GM11168 (cell line): Measurements from ENCODE around the gene PBLD.
"Not testable (repeated sequence)": the region's sequence is repeated elsewhere in the genome, so short reads cannot be mapped to it uniquely, and the experiment has no call there.

ENCODE experiments used
- in situ Hi-C: fragments of 300-500 bp; cut with MboI; formaldehyde crosslinking; loops from one replicate; pipeline ENCODE4 v1.12.0; 2022; ENCODE audit warnings: low sequenced_read_pairs; ENCODE audit not compliant: unreplicated experiment

Gene PBLD

DNA sequence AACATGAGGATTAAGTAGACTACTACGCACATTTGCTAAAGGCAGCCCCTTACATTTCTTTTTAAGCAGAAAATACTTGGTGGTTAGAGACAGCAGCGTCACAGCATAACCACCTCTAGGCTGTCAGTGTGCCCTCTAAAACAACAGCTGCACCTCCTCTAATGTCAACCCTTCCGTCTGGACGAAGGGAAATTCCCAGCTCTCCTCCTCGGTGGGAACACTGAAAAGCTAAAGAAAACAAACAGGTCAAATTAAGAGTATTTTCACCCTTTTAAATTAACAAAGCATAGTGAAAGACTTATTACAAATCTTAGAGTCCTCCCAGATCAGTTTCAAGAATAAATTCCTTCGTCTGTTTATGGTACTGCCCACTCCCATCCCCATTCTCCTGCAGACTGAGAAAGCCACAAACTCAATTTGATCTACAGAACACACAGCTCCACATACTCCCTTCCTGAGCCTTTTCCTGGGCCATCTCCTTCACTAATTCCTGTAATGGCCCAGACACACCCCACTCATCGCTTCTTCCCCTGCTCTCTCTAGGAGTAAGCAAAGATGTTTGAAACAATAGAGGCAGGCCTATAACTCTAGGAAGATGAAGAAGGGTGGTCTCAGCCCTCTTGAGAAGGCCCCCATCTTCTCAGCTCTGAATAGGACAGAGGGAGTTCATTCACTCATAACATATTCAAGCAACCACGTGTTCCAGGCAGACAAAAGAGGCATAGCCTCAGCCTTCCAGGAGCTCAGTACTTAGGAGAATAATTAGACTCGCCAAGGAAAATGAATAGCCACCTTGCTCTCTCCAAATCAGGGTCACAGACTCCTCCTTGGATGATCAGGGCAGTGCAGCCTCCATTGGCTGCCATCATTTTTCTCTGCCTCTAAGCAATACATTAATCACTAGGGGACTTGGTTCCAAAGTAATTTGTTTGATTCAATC, 48.4 kb downstream of the PBLD start:
- in situ Hi-C loops: no loop called here

DNA sequence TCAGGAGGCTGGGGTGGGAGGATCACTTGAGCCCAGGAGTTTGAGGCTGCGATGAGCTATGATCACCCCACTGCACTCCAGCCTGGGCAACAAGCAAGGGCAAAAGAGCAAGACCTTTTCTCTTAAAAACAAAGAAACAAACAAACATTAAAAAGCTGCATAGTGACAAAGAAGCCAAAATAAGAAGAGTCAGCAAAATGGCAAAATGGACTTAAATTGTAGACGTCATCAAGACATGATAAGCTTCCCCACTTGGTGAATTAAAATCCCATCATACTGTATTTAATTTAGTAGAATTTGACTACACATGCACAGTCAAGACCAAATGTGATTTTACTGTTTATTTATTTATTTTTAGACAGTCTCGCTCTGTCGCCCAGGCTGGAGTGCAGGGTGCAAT, 52.0 kb downstream of the PBLD start:
- in situ Hi-C loops: no loop called here

DNA sequence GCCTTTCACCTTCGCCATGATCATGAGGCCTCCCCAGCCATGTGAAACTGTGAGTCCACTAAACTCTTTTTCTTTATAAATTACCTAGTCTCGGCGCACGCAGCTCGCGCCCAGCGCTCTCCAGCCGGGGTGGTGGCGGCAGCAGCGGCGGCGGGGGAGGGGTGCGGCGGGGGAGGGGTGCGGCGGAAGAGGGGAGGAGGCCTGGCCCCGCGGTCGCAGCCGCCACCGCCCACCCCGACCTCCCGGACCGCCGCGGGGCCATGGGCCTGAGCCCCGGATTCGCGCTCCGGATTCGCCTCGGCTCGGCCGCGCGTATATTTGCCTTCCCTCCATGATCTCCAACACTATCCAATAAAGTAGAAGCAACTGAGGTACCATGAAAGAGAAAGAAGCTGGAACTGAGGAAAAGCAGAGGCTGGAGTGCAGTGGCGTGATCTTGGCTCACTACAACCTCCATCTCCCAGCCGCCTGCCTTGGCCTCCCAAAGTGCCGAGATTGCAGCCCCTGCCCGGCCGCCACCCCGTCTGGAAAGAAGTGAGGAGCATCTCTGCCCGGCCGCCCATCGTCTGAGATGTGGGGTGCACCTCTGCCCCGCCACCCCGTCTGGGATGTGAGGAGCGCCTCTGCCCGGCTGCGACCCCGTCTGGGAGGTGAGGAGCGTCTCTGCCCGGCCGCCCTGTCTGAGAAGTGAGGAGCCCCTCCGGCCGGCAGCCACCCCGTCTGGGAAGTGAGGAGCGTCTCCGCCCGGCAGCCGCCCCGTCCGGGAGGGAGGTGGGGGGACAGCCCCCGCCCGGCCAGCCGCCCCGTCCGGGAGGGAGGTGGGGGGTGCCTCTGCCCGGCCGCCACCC, 53.6 kb downstream of the PBLD start:
- in situ Hi-C loops: not testable (repeated sequence)

DNA sequence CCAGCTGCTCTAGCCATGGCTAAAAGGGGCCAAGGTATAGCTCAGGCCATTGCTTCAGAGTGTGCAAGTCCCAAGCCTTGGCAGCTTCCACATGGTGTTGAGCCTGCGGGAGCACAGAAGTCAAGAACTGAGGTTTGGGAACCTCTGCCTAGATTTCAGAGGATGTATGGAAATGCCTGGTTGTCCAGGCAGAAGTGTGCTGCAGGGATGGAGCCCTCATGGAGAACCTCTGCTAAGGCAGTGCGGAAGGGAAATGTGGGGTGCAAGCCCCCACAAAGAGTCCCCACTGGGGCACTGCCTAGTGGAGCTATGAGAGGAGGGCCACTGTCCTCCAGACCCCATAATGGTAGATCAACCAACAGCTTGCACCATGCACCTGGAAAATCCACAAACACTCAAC, 54.9 kb downstream of the PBLD start:
- in situ Hi-C loops: not testable (repeated sequence)

DNA sequence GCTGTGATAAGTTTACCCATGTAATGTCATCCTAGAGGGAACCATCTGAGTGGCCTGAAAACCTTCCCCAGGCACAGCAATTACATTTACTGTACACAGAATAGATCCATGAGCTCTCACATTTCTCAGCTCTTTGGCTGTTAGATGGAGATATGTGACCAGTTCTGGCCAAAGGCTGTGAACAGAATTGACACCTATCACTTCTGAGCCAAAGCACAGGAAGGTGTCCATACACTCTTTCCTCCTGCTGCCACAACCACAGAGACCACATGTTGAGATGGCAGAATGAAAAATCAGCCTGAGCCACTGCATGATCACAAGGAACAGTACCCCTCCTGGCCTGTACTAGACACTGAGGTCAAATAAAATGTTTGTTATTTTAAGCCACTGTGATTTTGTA, 56.5 kb downstream of the PBLD start:
- in situ Hi-C loops: no loop called here

DNA sequence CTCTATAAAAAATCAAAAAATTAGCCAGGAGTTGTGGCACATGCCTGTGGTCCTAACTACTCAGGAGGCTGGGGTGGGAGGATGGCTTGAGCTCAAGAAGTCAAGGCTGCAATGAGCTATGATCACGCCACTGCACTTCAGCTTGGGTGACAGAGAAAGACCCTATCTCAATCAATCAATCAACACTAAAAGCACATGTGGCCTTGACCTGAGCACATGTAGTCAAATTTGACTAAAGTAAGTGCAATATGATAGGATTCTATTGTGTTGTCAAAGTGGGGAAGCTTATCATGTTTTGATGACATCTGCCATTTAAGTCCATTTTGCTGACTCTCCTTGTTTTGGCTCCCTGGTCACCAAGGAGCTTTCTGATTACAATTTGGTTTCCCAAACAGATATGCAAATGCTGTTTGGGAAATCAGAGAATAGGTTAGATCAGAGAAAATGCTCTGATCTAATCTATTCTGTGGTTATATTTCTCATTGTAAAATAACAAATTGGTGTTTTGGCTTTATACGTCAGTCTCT, 57.1 kb downstream of the PBLD start:
- in situ Hi-C loops: no loop called here

DNA sequence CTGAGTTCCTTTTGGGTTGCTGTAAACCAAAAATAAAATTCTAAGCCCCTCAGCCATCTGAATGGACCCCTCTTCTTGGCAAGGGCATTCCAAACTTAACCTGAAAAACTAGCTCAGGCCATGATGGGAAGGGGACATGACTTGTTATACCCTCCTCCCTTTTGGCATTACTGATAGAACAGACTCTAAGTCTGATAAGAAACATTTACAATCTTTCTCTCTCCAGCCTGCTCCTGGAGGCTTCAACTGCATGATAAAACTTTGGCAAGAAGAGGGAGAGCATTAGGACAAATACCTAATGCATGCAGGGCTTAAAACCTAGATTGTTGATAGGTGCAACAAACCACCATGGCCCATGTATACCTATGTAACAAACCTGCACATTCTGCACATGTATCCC, 59.9 kb downstream of the PBLD start:
- in situ Hi-C loops: no loop called here

DNA sequence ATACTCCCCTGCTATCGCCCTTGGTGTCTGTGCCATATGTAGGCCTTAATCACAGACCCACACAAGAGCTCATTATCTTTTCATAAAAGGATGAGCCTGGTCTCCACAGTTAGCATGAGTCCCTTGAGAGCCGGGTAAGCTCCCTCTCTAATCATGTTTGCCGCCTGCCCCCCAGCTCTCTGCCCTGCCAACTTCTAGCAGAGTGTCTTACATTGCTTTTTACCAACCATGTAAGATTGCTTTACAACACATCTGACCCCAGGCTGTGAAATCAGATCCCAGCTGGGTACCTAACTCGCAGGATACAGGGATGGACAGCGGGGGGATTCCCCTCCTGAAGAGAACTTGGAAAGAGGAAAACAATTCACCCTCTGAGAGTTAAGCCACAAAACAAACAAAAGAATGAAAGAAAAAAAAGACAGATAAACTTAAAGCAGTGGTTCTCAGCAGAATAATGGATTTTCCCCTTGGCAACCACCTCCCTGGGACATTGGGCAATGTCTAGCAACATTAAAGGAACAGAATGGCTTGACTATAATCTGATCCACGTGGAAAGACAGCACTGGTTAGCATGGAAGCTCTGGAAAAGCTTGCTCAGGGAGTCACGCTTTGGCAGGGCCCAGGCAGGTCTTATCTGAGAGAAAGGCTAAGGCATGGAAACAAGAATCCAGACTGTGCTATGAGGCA, 61.4 kb downstream of the PBLD start:
- in situ Hi-C loops: no loop called here

DNA sequence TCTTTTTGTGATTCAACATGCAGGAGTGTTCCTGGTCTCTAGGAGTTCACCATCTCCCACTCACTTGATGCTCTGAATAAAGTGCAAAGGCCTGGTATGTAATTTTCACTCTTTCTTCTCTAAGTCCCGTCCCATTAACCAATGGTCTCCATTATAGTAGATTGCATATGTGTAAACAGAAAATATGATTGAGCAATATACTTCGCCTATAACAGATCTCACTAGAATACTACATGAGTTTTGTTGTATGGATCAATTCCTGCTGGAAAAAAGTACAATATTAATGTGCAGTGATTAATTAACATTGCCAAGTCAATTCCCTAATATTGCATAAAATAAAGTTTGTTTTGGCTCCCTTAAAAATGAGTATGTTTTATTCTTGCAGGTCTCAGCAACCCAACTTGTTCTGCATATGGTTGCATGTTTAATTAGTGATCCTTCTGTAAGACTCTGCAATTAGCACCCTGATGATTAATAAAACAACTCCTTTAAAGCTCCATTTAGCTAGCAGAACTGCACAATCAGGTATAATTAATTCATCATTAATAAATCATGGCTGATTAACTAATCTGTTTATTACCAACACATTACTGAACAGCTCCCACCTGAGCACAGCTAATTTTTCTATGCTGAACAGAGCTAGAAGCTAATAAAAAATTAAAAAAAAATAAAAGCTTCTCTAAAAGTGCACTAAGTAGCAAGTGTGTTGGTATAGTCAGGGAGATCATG, 63.0 kb downstream of the PBLD start:
- in situ Hi-C loops: no loop called here

DNA sequence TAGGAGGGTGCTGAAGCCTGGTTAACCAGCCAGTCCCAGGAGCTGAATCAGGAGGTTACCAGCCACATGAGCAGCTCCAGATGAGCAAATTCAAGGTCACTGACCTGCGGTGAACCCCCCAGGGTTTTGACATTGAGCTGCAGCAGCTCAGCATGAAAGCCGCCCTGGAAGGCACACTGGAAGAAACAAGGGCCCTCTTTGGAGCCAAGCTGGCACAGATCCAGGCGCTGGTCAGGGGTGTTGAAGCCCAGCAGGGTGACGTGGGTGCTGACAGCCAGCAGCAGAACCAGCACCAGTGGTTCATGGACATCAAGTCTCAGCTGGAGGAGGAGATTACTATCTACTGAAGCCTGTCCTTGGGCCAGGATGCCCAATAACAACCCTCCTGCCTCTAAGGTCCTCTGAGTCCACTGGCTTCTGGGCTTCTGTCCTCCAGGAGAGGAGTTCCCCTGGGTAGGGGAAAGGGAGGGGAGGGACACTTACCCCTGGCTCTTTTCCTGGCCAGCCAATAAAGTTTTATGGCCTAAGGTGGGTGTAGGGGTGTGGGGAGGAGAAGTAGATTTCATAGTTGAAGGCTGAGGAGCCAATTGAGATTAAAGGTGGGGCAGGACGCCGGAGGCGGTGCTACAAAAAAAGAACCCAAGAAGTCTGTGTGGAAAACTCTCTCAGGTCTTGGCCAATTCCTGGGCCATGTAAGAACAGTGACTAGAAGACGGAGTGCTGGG, 71.4 kb downstream of the PBLD start:
- in situ Hi-C loops: no loop called here

DNA sequence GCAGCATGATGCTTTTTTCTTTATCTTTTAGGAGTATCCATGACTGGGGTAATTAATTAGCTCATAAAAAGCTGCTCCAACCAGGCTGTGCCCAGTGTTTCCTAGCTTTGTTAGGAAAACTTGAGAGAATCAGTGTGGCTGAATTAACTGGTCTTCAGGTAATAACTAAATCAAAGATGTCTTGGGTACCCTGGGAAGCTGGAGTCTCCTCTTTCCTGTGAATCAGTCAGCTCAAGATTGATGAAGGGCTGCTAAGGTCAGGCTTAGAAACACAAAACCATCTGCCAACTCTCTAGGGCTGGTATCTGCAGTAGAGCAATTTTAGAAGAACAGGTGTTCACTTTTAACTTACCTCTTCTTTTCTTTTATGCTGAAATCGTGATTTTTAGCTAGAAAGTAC, 79.4 kb downstream of the PBLD start:
- in situ Hi-C loops: no loop called here

DNA sequence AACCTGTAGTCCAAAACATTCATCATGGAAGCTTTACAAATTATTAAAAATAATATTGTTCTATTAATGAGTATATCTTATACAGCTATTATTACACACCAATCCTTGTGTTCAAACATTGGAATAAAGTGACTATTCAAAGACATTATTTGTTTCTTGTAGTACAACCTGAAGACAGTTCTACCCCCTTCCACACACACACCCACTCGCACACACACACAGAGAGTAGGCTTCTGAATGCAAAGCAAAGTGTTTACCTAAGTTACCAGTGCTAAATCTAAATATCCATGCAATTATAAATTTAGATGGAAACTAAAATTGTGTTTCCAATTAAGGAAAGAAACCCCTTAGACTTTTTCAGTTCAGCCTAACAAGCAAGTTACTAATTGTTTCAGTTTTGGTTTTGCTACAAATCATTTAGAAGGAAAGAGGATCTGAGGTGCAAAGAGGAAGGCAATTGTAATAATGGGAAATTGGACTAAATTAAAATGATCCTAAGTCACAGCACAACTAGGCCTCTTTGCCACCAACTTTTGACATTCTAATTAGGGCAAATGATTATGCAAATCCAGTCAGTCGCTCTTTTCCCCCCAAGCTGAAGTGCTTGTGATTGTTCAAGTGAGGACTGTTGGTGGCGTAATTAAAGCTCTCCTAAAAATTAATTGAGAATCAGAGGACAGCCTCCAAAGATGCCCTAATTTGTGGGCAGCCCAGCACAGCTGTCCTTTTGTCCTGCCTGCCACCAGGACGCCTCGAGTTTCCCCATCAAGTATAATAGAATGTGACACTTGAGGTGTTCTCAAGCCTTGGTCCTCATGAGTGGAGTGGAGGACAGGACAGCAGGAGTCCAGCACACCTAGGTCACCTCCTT, 80.9 kb downstream of the PBLD start:
- in situ Hi-C loops: no loop called here

DNA sequence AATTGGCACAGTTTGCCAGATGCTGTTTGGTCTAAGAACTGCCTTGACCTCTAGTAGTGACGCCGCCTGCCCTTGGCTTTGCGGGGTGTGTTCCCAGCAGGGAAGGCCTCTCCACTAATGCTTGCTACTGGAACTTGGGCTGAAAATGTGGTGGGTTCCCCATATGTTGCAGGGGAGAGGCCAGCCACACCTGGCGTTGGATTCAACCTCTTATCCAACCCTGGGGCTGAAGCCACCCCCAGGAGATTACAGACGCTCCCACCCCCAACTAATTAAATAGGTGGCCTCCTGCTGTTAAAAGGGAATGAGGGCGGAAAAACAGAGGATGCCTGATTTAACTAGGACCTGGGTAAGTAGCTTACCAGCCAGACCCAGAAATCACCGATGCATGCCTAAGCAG, 81.6 kb downstream of the PBLD start:
- in situ Hi-C loops: no loop called here

DNA sequence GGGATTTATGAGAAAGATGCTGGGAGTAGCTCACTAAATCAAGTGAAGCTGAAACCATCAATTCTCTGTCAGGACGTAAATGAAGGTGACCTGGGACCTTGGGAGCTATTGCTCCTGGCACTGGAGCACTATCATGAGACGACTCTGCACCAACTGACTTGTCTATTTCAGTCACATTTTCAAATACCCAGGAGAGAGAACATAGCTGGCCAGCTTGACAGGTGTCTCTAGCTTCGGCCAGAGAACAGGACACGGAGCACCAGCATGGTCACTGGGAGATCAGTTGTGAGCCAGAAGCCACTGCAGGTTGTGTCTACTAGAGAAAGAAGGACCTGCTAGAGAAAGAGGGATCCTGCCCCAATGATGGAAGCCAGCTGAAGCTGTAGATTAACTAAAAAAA, 83.4 kb downstream of the PBLD start:
- in situ Hi-C loops: no loop called here

DNA sequence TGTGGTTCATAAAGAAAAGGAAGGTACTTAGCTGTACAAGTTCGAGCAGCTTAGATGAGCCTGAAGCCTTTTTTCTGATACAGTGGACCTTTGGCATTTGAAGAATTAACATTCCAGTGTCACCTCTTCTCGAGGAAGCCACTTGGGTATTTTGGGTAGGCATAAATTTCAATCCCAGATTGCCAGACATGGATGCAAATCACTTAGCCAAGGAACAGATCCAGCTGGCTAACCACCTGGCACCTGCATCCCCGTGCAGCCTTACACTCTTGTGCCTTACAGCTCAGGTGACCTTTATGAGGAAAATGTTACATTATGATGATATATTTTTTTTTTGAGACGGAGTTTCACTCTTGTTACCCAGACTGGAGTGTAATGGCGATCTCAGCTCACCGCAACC, 84.8 kb downstream of the PBLD start:
- in situ Hi-C loops: no loop called here

DNA sequence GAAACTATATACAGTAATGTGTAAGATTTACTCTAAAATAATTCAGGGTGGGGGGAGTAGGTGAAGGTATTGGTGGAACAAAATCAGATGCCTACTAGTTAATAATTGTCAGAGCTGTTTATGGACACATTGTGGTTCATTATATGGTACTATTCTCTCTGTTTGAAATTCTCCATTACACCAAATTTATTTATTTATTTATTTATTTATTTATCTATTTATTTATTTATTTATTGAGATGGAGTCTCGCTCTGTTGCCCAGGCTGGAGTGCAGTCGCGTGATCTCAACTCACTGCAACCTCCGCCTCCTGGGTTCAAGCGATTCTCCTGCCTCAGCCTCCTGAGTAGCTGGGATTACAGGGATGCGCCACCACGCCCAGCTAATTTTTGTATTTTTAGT, 86.3 kb downstream of the PBLD start:
- in situ Hi-C loops: not testable (repeated sequence)

DNA sequence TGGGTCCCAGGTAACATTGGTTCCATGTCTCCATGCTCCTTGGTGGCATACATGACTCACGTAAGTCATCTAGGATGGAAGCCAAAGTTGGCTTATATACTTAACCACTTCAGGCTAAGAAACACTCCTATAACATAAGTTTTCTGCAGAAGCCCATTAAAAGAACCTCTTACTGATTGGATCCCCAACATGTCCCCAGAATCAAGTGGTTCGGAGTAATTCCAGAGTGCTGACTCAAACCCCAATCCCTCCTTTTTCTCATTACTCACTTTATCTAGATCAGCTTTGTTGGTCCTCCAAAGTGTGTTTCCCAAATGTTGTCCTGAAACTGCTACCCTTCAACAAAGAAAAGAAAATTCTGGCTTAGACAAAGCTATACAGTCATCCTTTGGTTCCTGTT, 90.7 kb downstream of the PBLD start:
- in situ Hi-C loops: no loop called here

DNA sequence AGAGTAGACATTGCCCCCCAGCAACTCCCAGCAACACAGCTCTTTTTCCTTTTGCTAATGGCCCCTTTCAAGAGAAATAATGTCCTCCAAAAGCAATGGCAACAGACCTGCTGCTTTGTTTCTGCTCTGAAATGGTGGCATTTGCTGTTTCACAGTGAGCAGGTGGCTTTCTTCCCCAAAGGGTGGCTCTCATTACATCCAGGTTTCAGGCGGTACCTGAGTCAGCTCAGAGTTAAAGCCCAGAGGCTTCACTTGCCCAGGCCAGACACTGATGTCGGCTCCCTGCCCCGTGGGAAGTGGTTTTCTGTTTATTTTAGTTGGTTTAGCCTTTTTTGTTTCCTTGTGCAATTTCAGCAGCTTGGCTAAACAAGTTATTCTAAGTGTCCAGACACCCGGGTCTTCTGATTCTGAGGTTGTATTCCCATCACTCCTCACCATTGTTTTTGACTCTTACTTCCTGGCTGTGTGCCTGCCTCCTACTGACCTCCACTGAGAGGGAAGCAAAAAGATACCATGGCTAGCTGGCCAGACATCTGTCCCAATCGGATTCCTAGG, 93.1 kb downstream of the PBLD start:
- in situ Hi-C loops: no loop called here
